CD4-positive, alpha-beta T cell treated with Interleukin-2 at 100 ng/mL for 4 hours (primary cell): ENCODE data around the gene C3AR1.
"Not testable (repeated sequence)": the region's sequence is repeated elsewhere in the genome, so short reads cannot be mapped to it uniquely, and the experiment has no call there.

Experiments used
- DNase-seq: peaks from one replicate; pipeline ENCODE4 v3.0.0-alpha.2; 2020; ENCODE audit warnings: low spot score

Gene C3AR1

GRCh38 chr12:8028267-8028666 is 37.9 kb downstream of the C3AR1 start:
- DNase-seq: no peak

- DNase-seq: no peak
These were observed 38.3 kb downstream of the C3AR1 start for GRCh38 chr12:8027856-8028255.

DNA sequence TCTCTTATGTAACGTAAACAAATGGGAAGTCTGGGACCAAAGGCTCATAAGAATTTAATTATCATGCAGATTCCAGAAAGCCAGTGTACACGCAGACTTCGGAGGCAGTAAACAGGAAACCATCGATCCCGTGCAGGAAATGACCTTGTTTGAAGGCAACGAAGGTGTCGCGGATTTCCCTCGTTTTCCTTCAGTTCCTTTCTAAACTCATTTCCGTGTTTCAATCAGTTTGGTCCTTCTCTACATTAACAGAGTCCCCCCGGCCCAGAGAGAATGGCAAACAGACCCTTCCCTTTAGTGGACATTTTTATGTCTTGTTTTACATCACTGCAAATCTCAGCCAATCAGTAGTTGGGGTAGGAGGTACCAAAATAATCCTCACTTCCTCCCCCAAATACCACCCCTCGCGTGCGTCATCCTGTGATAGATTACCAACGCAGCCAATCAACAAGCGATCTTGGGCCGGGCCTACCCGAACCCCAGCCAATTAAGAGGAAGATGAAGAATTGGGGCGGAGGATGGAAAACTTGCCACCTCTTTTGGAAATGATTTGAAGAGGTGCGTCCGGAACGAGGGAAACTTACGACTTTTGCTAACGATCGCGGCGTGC is 39.8 kb downstream of the C3AR1 start:
- peak; percentile 99 for DNase-seq

- no peak for DNase-seq
These were observed 47.2 kb downstream of the C3AR1 start for GRCh38 chr12:8018666-8019581.

DNA sequence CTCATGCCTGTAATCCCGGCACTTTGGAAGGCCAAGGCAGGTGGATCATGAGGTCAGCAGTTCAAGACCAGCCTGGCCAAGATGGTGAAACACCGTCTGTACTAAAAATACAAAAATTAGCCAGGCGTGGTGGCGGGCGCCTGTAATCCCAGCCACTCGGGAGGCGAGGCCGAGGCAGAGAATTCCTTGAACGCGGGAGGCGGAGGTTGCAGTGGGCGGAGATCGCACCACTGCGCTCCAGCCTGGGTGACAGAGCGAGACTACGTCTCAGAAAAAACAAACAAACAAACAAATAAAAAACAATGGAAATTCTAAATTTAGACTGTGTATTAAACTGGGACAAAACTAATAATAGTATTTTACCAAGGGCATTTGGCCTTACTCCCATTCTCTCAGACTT is 47.9 kb downstream of the C3AR1 start:
- DNase-seq: not testable (repeated sequence)

DNA sequence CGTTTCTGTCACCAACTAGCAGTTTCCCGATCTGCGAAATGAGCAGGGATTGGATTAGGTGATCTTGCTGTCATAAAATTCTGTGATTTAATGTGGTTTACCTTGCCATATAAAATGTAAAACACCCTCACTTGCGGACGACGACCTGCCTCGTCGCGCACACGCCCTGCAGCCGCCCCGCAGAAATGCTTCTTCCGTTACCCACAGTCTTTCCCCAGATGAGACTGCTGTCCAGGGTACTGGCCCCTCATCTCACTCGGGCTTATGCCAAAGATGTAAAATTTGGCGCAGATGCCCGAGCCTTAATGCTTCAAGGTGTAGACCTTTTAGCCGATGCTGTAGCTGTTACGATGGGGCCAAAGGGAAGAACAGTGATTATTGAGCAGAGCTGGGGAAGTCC is 51.3 kb downstream of the C3AR1 start:
- DNase-seq: no peak

DNA sequence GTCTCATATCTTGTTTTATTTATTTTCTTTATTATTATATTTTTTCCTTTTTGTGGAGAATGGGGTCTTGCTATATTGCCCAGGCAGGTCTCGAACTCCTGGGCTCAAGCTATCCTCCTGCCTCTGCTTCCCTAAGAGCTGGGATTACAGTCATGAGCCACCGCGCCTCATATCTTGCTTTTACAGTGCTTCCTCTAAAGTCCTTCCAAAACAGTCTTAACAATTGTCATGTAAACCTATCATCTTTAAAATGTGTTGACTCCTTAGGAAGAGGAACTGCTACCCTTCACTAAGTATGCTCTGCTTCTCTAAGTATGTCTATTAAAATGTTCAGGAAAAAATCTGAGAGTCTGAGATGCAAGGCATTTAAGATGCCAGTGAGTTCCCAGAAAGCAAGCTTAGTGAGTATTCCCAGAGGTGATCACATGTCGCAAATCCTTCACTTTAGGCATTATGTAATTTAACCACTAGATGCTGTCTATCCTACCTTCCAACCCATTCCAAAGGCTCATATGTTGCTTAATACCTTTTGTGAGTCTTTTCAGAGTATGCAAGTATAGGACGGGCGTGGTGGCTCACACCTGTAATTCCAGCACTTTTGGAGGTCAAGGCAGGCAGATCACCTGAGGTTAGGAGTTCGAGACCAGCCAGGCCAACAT is 53.4 kb downstream of the C3AR1 start:
- no peak for DNase-seq

DNA sequence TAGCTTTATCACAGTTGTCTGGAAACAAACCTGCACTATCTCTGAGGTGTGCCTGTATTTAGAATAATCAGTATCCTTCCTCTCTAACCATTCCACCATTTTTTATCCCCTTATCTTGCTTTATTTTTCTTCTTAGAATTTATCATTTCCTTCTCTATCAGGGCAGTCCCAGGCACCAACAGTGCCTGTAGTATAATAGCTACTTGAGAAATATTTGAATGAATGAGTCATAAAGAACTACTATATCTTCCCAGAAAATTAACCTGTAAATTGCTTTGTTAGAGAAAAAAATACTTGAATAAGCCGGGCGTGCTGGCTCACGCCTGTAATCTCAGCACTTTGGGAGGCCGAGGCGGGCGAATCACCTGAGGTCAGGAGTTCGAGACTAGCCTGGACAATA is 54.8 kb downstream of the C3AR1 start:
- DNase-seq: no peak
